ENCODE results near the gene JOSD2. TPM values are rescaled to one million over a fixed set of nuclear protein-coding genes. Genes with fewer than 3 reads are reported as not detected.

Gene JOSD2
- total RNA-seq, 4 donors from 2014 or later, result 31.3 to 59.4 (median 42.9) TPM

GRCh38 chr19:50505856-50506611, 5.0 kb downstream of the JOSD2 start:
- Histone ChIP-seq H3K36me3 (peaks cover 0 to 22% (median 10%) of the 10 kb centered on the region in 4 donors), H3K27me3 (no peaks in the 10 kb centered on the region), H3K9me3 (no peaks in the 10 kb centered on the region), H3K4me3 (no peak overlapping the region), H3K4me1 (peaks cover 11 to 25% (median 22%) of the 10 kb centered on the region in 4 donors), H3K27ac (replicated peaks in 1 of 4) (no peak overlapping the region)
- intact Hi-C loops (cut with DNase I), result no loop called here
- DNase-seq (ENCODE audit: extremely low spot score), result no peak
- no peak for TF ChIP-seq CTCF (IDR thresholded peaks at IDR 0.05)
- TF ChIP-seq POLR2A (IDR thresholded peaks at IDR 0.05; ENCODE audit: low read depth), result no peak
- TF ChIP-seq POLR2AphosphoS5 (IDR thresholded peaks at IDR 0.05), result no peak
- no peak for TF ChIP-seq EP300 (IDR thresholded peaks at IDR 0.05)
- WGBS, result 80% methylated on average over 1 of the region's 30 CpGs

- Histone ChIP-seq H3K4me3 (no peak overlapping the region), H3K36me3 (peaks cover 0 to 15% (median 10%) of the 10 kb centered on the region in 4 donors), H3K4me1 (peaks cover 0 to 19% (median 17%) of the 10 kb centered on the region in 4 donors), H3K27me3 (no peaks in the 10 kb centered on the region), H3K27ac (replicated peaks in 1 of 4) (no peak overlapping the region), H3K9me3 (no peaks in the 10 kb centered on the region)
- DNase-seq (ENCODE audit: extremely low spot score), result no peak
- no peak for TF ChIP-seq CTCF (IDR thresholded peaks at IDR 0.05)
- no peak for TF ChIP-seq EP300 (IDR thresholded peaks at IDR 0.05)
- no peak for TF ChIP-seq POLR2A (IDR thresholded peaks at IDR 0.05; ENCODE audit: low read depth)
- TF ChIP-seq POLR2AphosphoS5 (IDR thresholded peaks at IDR 0.05), result no peak
- WGBS, result 72% methylated on average over 21 of the region's 25 CpGs
- intact Hi-C loops (cut with DNase I), result no loop called here
Measured at GRCh38 chr19:50501568-50502475, 9.2 kb downstream of the JOSD2 start.

GRCh38 chr19:50501186-50501567, 9.8 kb downstream of the JOSD2 start:
- TF ChIP-seq POLR2AphosphoS5 (IDR thresholded peaks at IDR 0.05) (no peak), POLR2A (IDR thresholded peaks at IDR 0.05; ENCODE audit: low read depth) (no peak), EP300 (IDR thresholded peaks at IDR 0.05) (no peak), CTCF (IDR thresholded peaks at IDR 0.05) (no peak)
- no peak overlapping the region for H3K27ac ChIP-seq (replicated peaks in 1 of 4)
- no peak for DNase-seq (ENCODE audit: extremely low spot score)
- 74% methylated on average over 11 of the region's 12 CpGs for whole genome bisulfite sequencing
- no peaks in the 10 kb centered on the region for H3K9me3 ChIP-seq
- H3K36me3 ChIP-seq, result peaks cover 0 to 11% (median 9%) of the 10 kb centered on the region in 4 donors
- H3K27me3 ChIP-seq, result no peaks in the 10 kb centered on the region
- peaks cover 0 to 19% (median 17%) of the 10 kb centered on the region in 4 donors for H3K4me1 ChIP-seq
- intact Hi-C loops (cut with DNase I), result no loop called here
- H3K4me3 ChIP-seq, result no peak overlapping the region

GRCh38 chr19:50500753-50501151, 10.2 kb downstream of the JOSD2 start:
- Histone ChIP-seq H3K4me3 (no peak overlapping the region), H3K27ac (replicated peaks in 1 of 4) (no peak overlapping the region), H3K36me3 (peaks cover 0 to 7% (median 4%) of the 10 kb centered on the region in 4 donors), H3K9me3 (no peaks in the 10 kb centered on the region), H3K27me3 (no peaks in the 10 kb centered on the region), H3K4me1 (peaks cover 0 to 19% (median 17%) of the 10 kb centered on the region in 4 donors)
- intact Hi-C loops (cut with DNase I), result no loop called here
- no peak for TF ChIP-seq EP300 (IDR thresholded peaks at IDR 0.05)
- TF ChIP-seq POLR2AphosphoS5 (IDR thresholded peaks at IDR 0.05), result no peak
- TF ChIP-seq POLR2A (IDR thresholded peaks at IDR 0.05; ENCODE audit: low read depth), result no peak
- TF ChIP-seq CTCF (IDR thresholded peaks at IDR 0.05), result no peak
- WGBS, result 88% methylated on average over 3 of the region's 10 CpGs
- no peak for DNase-seq (ENCODE audit: extremely low spot score)

Data from esophagus muscularis mucosa (tissue), 4 donors.